ENCODE results near the gene F13A1.

Gene F13A1

GRCh38 chr6:6352772-6353171 lies 32.3 kb upstream of the F13A1 start:
- no peak overlapping the region for H3K4me3 ChIP-seq
- H3K36me3 ChIP-seq = no peaks in the 10 kb centered on the region
- no peaks in the 10 kb centered on the region for H3K4me1 ChIP-seq
- no peak overlapping the region for H3K9ac ChIP-seq
- H3K4me2 ChIP-seq = no peak overlapping the region
- H3K9me3 ChIP-seq (replicated peaks in 1 of 11) = no peaks in the 10 kb centered on the region
- no peak overlapping the region for H3K27ac ChIP-seq
- TF ChIP-seq Cebpa-rat (IDR thresholded peaks at IDR 0.05) = no peak
- H4K20me1 ChIP-seq = no peaks in the 10 kb centered on the region
- H3K27me3 ChIP-seq = no peaks in the 10 kb centered on the region

DNA sequence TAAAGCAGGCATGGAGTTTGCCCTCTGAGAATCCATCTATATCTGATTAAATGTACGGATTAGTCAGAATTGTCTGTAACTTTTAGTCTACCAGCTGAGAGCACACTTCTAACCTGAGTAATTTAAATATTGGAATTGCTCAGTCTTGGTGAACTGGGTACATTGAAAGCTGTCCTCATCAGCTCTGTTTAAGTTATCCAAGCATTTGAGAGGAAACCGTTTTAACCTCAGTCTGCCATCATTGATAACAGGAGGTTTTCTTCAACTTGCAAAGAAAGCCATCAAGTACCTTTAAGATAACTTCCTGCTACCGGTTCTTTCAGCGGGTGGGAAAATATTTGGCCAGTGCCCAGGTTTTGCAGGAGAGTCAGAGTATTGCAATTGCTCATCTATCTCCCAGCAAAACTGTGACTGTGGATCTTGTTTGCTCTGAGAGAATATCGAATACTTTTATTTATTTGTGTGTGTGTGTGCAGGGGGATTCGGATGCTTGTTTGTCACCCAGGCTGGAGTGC lies 31.1 kb upstream of the F13A1 start:
- no peak overlapping the region for H3K4me3 ChIP-seq
- no peak for TF ChIP-seq Cebpa-rat (IDR thresholded peaks at IDR 0.05)
- H3K36me3 ChIP-seq = no peaks in the 10 kb centered on the region
- no peak overlapping the region for H3K27ac ChIP-seq
- H3K9ac ChIP-seq = no peak overlapping the region
- H3K4me2 ChIP-seq = no peak overlapping the region
- H3K27me3 ChIP-seq = no peaks in the 10 kb centered on the region
- no peaks in the 10 kb centered on the region for H3K9me3 ChIP-seq (replicated peaks in 1 of 11)
- no peaks in the 10 kb centered on the region for H4K20me1 ChIP-seq
- no peaks in the 10 kb centered on the region for H3K4me1 ChIP-seq

DNA sequence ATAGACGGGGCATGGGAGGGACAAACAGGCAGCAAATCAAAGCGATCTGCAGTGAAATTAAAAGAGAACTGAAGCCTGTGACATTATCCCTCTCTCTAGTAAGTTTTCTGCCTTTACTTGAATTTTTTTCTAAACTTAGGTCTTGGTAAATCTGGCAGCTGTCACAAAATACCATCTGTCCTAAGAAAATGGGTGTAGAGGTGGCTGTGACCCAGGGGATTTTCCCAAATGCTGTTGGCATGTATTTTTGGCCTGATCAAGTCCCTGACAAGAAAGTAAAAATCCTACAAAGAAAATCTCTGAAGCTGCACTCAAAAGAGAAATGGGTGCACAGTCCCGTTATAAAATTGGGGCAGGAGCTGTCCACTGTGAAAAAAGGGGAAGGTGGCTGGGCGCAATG lies 30.2 kb upstream of the F13A1 start:
- no peaks in the 10 kb centered on the region for H3K27me3 ChIP-seq
- no peaks in the 10 kb centered on the region for H3K36me3 ChIP-seq
- no peak overlapping the region for H3K9ac ChIP-seq
- no peak overlapping the region for H3K27ac ChIP-seq
- no peak overlapping the region for H3K4me2 ChIP-seq
- no peaks in the 10 kb centered on the region for H3K9me3 ChIP-seq (replicated peaks in 1 of 11)
- TF ChIP-seq Cebpa-rat (IDR thresholded peaks at IDR 0.05) = no peak
- H3K4me3 ChIP-seq = no peak overlapping the region
- no peaks in the 10 kb centered on the region for H4K20me1 ChIP-seq
- no peaks in the 10 kb centered on the region for H3K4me1 ChIP-seq

DNA sequence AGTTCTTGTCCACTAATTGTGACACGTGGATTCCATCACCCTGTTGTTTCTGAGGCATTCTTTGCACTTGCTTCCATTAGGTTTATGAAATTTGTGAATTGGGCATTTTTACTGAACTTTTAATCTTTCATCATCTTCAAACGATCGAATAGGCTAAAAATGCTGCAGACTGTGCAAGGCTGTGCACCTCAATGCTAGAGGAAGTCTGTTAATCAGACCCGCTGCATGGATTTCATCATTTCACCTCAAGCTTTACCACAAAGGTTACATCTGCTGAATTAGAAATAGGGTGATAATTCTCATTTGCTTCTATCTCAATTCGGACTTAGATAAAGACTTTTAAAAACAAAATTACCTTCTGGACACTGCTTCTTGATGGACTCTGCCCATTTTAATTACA lies 27.8 kb upstream of the F13A1 start:
- H3K9me3 ChIP-seq (replicated peaks in 1 of 11) = no peaks in the 10 kb centered on the region
- H3K36me3 ChIP-seq = no peaks in the 10 kb centered on the region
- H3K9ac ChIP-seq = no peak overlapping the region
- no peak for TF ChIP-seq Cebpa-rat (IDR thresholded peaks at IDR 0.05)
- no peak overlapping the region for H3K4me3 ChIP-seq
- no peaks in the 10 kb centered on the region for H4K20me1 ChIP-seq
- no peak overlapping the region for H3K27ac ChIP-seq
- H3K4me1 ChIP-seq = no peaks in the 10 kb centered on the region
- H3K27me3 ChIP-seq = no peaks in the 10 kb centered on the region
- 0 out of 22 replicates have a peak overlapping the region, but pooled peaks of 2 of the 11 experiments have one; percentile 1 to 4 for H3K4me2 ChIP-seq

GRCh38 chr6:6346427-6347023 lies 26.1 kb upstream of the F13A1 start:
- TF ChIP-seq Cebpa-rat (IDR thresholded peaks at IDR 0.05) = no peak
- H3K9ac ChIP-seq = no peak overlapping the region
- no peaks in the 10 kb centered on the region for H3K27me3 ChIP-seq
- no peak overlapping the region for H3K4me2 ChIP-seq
- H3K4me1 ChIP-seq = no peaks in the 10 kb centered on the region
- no peak overlapping the region for H3K4me3 ChIP-seq
- no peaks in the 10 kb centered on the region for H4K20me1 ChIP-seq
- no peaks in the 10 kb centered on the region for H3K36me3 ChIP-seq
- no peak overlapping the region for H3K27ac ChIP-seq
- H3K9me3 ChIP-seq (replicated peaks in 1 of 11) = 0 out of 22 replicates have a peak, but pooled peaks cover 0 to 4% (median 0%) of the 10 kb centered on the region in 11 experiments

- Histone ChIP-seq H3K9me3 (replicated peaks in 1 of 11) (peaks cover 0 to 4% (median 0%) of the 10 kb centered on the region in 11 experiments; a peak in 2 of 22 replicates), H3K36me3 (no peaks in the 10 kb centered on the region), H3K4me3 (no peak overlapping the region), H4K20me1 (no peaks in the 10 kb centered on the region), H3K4me2 (peak overlapping the region; percentile 72 to 96 (median 85)), H3K27me3 (no peaks in the 10 kb centered on the region), H3K27ac (peak overlapping the region in 4 of 11 experiments; percentile 77 to 92 (median 88); a peak in 6 of 22 replicates), H3K4me1 (peaks cover 35 to 66% (median 45%) of the 10 kb centered on the region in 10 experiments), H3K9ac (no peak overlapping the region; a peak in 1 of 22 replicates)
- TF ChIP-seq Cebpa-rat (IDR thresholded peaks at IDR 0.05) = no peak
Observed at GRCh38 chr6:6333501-6333900, 13.0 kb upstream of the F13A1 start.

- no peak for TF ChIP-seq Cebpa-rat (IDR thresholded peaks at IDR 0.05)
- no peak overlapping the region; a peak in 1 of 20 replicates for H3K4me3 ChIP-seq
- peak overlapping the region in 8 of 11 experiments; percentile 35 to 81 (median 58); a peak in 10 of 22 replicates for H3K9ac ChIP-seq
- no peaks in the 10 kb centered on the region for H3K36me3 ChIP-seq
- peaks cover 0 to 4% (median 0%) of the 10 kb centered on the region in 11 experiments; a peak in 2 of 22 replicates for H3K9me3 ChIP-seq (replicated peaks in 1 of 11)
- no peaks in the 10 kb centered on the region for H3K27me3 ChIP-seq
- peak overlapping the region; percentile 72 to 96 (median 85) for H3K4me2 ChIP-seq
- peaks cover 35 to 73% (median 48%) of the 10 kb centered on the region in 10 experiments for H3K4me1 ChIP-seq
- peak overlapping the region; percentile 69 to 93 (median 80); a peak in 18 of 22 replicates for H3K27ac ChIP-seq
- no peaks in the 10 kb centered on the region for H4K20me1 ChIP-seq
Observed at GRCh38 chr6:6332811-6333244, 12.4 kb upstream of the F13A1 start.

DNA sequence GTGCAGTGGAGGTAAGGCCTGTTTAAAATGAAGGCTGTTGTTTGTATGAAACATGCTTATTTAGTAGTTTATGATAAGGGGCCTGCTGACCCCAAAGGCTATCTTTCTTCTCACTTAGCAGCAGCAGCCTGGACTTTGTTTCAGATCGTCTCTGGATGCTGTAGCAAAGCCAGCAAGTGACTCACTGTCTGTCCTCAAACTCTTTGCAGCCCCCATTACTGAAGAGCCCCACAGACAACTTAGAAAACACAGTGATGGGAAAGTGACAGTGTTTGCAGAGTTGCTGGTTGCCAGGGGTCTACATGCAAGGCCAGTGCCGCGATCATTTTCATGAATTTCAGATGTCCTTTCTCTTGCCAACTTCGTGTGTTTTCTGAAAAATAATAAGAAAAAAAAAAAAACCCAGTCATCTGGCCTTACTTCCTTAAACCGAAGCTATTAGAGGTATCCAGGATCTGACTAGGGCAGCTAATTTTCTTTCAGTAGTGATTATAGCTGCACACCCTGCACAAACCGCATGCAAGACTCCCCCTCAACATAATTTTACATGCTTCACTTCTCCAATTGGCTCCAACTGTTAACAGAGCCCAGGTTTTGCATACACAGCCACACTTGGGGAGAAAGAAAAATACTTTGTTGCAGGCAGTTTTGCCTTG lies 11.6 kb upstream of the F13A1 start:
- Histone ChIP-seq H3K4me2 (peak overlapping the region; percentile 72 to 96 (median 85)), H3K27ac (peak overlapping the region; percentile 69 to 93 (median 80)), H4K20me1 (no peaks in the 10 kb centered on the region), H3K4me1 (peaks cover 35 to 80% (median 48%) of the 10 kb centered on the region in 10 experiments), H3K9me3 (replicated peaks in 1 of 11) (peaks cover 0 to 4% (median 0%) of the 10 kb centered on the region in 11 experiments; a peak in 2 of 22 replicates), H3K27me3 (no peaks in the 10 kb centered on the region), H3K36me3 (no peaks in the 10 kb centered on the region), H3K4me3 (peak overlapping the region in 4 of 10 experiments; percentile 13 to 32 (median 22); a peak in 3 of 20 replicates), H3K9ac (peak overlapping the region; percentile 35 to 83 (median 52); a peak in 21 of 22 replicates)
- no peak for TF ChIP-seq Cebpa-rat (IDR thresholded peaks at IDR 0.05)

GRCh38 chr6:6331393-6331792 lies 10.9 kb upstream of the F13A1 start:
- Histone ChIP-seq H3K27me3 (no peaks in the 10 kb centered on the region), H3K9me3 (replicated peaks in 1 of 11) (peaks cover 0 to 4% (median 0%) of the 10 kb centered on the region in 11 experiments; a peak in 2 of 22 replicates), H3K9ac (peak overlapping the region; percentile 35 to 83 (median 61); a peak in 21 of 22 replicates), H3K4me2 (peak overlapping the region; percentile 72 to 96 (median 85)), H3K4me3 (no peak overlapping the region), H3K4me1 (peaks cover 35 to 87% (median 48%) of the 10 kb centered on the region in 10 experiments), H3K36me3 (no peaks in the 10 kb centered on the region), H4K20me1 (no peaks in the 10 kb centered on the region), H3K27ac (peak overlapping the region; percentile 69 to 93 (median 80))
- TF ChIP-seq Cebpa-rat (IDR thresholded peaks at IDR 0.05) = no peak

All from BLaER1 treated with 17β-estradiol and CSF1 and Interleukin-3, amounts not matched to agents 10 nM and 100 nM (cell line).